Effector memory CD4-positive, alpha-beta T cell (primary cell): ENCODE results near the gene TANC2.
A peak's percentile ranks its signal among the peaks of the same experiment; 100 is the strongest.

Source experiments
- DNase-seq, 3 donors: peaks; one replicate each; pipeline ENCODE4 v3.0.0-alpha.2; 2020
- H3K27ac ChIP-seq: 2 replicates; pipeline ENCODE4 v1.7.0; 2013; ENCODE audit warnings: mild to moderate bottlenecking, low read length, moderate library complexity; ENCODE audit not compliant: insufficient read depth, poor library complexity, severe bottlenecking
- H3K27me3 ChIP-seq: replicated peaks from 2 replicates; pipeline ENCODE4 v1.7.0; 2013; ENCODE audit warnings: mild to moderate bottlenecking, low read length; ENCODE audit not compliant: insufficient read depth, control insufficient read depth, poor library complexity, severe bottlenecking
- H3K36me3 ChIP-seq: 2 replicates; pipeline ENCODE4 v1.7.0; 2013; ENCODE audit warnings: mild to moderate bottlenecking, low read length, moderate library complexity; ENCODE audit not compliant: control insufficient read depth, insufficient read depth
- H3K4me1 ChIP-seq: 2 replicates; pipeline ENCODE4 v1.7.0; 2013; ENCODE audit warnings: low read length, mild to moderate bottlenecking; ENCODE audit not compliant: control insufficient read depth, insufficient read depth, poor library complexity, severe bottlenecking
- H3K4me3 ChIP-seq: 2 replicates; pipeline ENCODE4 v1.7.0; 2013; ENCODE audit warnings: low read length, low read depth, mild to moderate bottlenecking; ENCODE audit not compliant: insufficient read depth, poor library complexity, severe bottlenecking
- H3K9me3 ChIP-seq: 2 replicates; pipeline ENCODE4 v1.7.0; 2013; ENCODE audit warnings: mild to moderate bottlenecking, low read length, moderate library complexity; ENCODE audit not compliant: control insufficient read depth

The TANC2 gene

GRCh38 chr17:62963296-62963695 is 2.7 kb upstream of the TANC2 start:
- H3K4me1 ChIP-seq = peaks cover 8% of the 10 kb centered on the region
- no peaks in the 10 kb centered on the region for H3K27me3 ChIP-seq
- no peaks in the 10 kb centered on the region for H3K9me3 ChIP-seq
- H3K36me3 ChIP-seq = no peaks in the 10 kb centered on the region
- no peak overlapping the region for H3K27ac ChIP-seq
- no peak for DNase-seq
- no peak overlapping the region for H3K4me3 ChIP-seq

GRCh38 chr17:62964506-62964905 is 1.5 kb upstream of the TANC2 start:
- no peak overlapping the region for H3K4me3 ChIP-seq

GRCh38 chr17:62965174-62965685 is 805 bp upstream of the TANC2 start:
- H3K36me3 ChIP-seq = no peaks in the 10 kb centered on the region
- H3K4me3 ChIP-seq = peak overlapping the region; percentile 54
- peak overlapping the region; percentile 85 for H3K27ac ChIP-seq
- H3K27me3 ChIP-seq = no peaks in the 10 kb centered on the region
- DNase-seq = peak in 2 of 3 donors; percentile 24 to 40
- H3K4me1 ChIP-seq = peaks cover 9% of the 10 kb centered on the region
- H3K9me3 ChIP-seq = no peaks in the 10 kb centered on the region

More at GRCh38 chr17:62964506-62964905, 1.5 kb upstream of the TANC2 start:
- H3K27ac ChIP-seq = no peak overlapping the region
- H3K4me1 ChIP-seq = peaks cover 9% of the 10 kb centered on the region
- no peak for DNase-seq
- H3K27me3 ChIP-seq = no peaks in the 10 kb centered on the region
- H3K36me3 ChIP-seq = no peaks in the 10 kb centered on the region
- H3K9me3 ChIP-seq = no peaks in the 10 kb centered on the region

GRCh38 chr17:62966426-62967204 is 580 bp downstream of the TANC2 start:
- H3K9me3 ChIP-seq = no peaks in the 10 kb centered on the region
- H3K4me1 ChIP-seq = peaks cover 9% of the 10 kb centered on the region
- no peaks in the 10 kb centered on the region for H3K27me3 ChIP-seq
- peak in 1 of 3 donors; percentile 5 for DNase-seq
- peak overlapping the region; percentile 64 for H3K27ac ChIP-seq
- H3K36me3 ChIP-seq = no peaks in the 10 kb centered on the region
- H3K4me3 ChIP-seq = peak overlapping the region; percentile 67

- no peaks in the 10 kb centered on the region for H3K36me3 ChIP-seq
- peak overlapping the region; percentile 64 for H3K27ac ChIP-seq
- peaks cover 9% of the 10 kb centered on the region for H3K4me1 ChIP-seq
- no peaks in the 10 kb centered on the region for H3K9me3 ChIP-seq
- peak overlapping the region; percentile 67 for H3K4me3 ChIP-seq
- no peak for DNase-seq
- no peaks in the 10 kb centered on the region for H3K27me3 ChIP-seq
Measured at GRCh38 chr17:62967205-62967529, 1.1 kb downstream of the TANC2 start.

- Histone ChIP-seq H3K27ac (no peak overlapping the region), H3K4me3 (no peak overlapping the region)
Measured at GRCh38 chr17:62968445-62968923, 2.4 kb downstream of the TANC2 start.

GRCh38 chr17:62970610-62971009 is 4.6 kb downstream of the TANC2 start:
- no peaks in the 10 kb centered on the region for H3K36me3 ChIP-seq
- no peak for DNase-seq
- H3K9me3 ChIP-seq = no peaks in the 10 kb centered on the region
- no peaks in the 10 kb centered on the region for H3K27me3 ChIP-seq
- H3K4me3 ChIP-seq = no peak overlapping the region
- peaks cover 9% of the 10 kb centered on the region for H3K4me1 ChIP-seq
- H3K27ac ChIP-seq = no peak overlapping the region

More at GRCh38 chr17:62968445-62968923, 2.4 kb downstream of the TANC2 start:
- no peaks in the 10 kb centered on the region for H3K27me3 ChIP-seq
- H3K4me1 ChIP-seq = peaks cover 9% of the 10 kb centered on the region
- no peaks in the 10 kb centered on the region for H3K36me3 ChIP-seq
- DNase-seq = peak in 2 of 3 donors; percentile 16 to 38
- no peaks in the 10 kb centered on the region for H3K9me3 ChIP-seq

GRCh38 chr17:62971853-62972252 is 5.8 kb downstream of the TANC2 start:
- Histone ChIP-seq H3K36me3 (no peaks in the 10 kb centered on the region), H3K27me3 (no peaks in the 10 kb centered on the region), H3K4me3 (no peak overlapping the region), H3K4me1 (peaks cover 9% of the 10 kb centered on the region), H3K9me3 (no peaks in the 10 kb centered on the region), H3K27ac (no peak overlapping the region)
- DNase-seq = no peak

GRCh38 chr17:62974788-62975187 is 8.8 kb downstream of the TANC2 start:
- Histone ChIP-seq H3K4me1 (no peaks in the 10 kb centered on the region), H3K27me3 (no peaks in the 10 kb centered on the region), H3K36me3 (no peaks in the 10 kb centered on the region), H3K4me3 (no peak overlapping the region), H3K9me3 (no peaks in the 10 kb centered on the region), H3K27ac (no peak overlapping the region)
- DNase-seq = no peak

- H3K36me3 ChIP-seq = no peaks in the 10 kb centered on the region
- H3K27ac ChIP-seq = no peak overlapping the region
- no peaks in the 10 kb centered on the region for H3K9me3 ChIP-seq
- no peaks in the 10 kb centered on the region for H3K4me1 ChIP-seq
- no peaks in the 10 kb centered on the region for H3K27me3 ChIP-seq
- H3K4me3 ChIP-seq = no peak overlapping the region
- no peak for DNase-seq
Measured at GRCh38 chr17:62975206-62975605, 9.2 kb downstream of the TANC2 start.
